ENCODE results near the gene KLK13.

The KLK13 gene

DNA sequence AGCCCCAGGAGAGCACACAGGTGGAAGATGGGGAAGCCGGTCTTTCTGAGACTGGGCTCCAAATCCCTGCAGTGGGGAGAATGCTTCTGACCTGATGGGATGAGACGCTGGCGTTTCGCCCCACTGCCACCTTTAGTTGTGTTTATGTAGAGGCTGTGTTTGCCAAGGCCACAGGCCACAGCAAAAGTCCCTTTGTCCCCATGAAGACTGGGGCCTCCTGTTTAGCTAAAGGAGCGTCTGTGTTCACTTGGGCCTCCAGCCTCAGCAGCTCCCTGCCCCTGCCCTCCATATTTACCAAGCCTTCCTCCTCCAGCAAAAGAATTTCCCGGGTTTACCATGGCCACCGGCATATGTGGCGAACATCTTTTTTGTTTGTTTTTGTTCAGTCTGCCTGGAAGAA, 28.2 kb upstream of the KLK13 start:
- no peak for DNase-seq (ENCODE audit: low read depth in 2 of 3, low spot score in 1 of 3)

DNA sequence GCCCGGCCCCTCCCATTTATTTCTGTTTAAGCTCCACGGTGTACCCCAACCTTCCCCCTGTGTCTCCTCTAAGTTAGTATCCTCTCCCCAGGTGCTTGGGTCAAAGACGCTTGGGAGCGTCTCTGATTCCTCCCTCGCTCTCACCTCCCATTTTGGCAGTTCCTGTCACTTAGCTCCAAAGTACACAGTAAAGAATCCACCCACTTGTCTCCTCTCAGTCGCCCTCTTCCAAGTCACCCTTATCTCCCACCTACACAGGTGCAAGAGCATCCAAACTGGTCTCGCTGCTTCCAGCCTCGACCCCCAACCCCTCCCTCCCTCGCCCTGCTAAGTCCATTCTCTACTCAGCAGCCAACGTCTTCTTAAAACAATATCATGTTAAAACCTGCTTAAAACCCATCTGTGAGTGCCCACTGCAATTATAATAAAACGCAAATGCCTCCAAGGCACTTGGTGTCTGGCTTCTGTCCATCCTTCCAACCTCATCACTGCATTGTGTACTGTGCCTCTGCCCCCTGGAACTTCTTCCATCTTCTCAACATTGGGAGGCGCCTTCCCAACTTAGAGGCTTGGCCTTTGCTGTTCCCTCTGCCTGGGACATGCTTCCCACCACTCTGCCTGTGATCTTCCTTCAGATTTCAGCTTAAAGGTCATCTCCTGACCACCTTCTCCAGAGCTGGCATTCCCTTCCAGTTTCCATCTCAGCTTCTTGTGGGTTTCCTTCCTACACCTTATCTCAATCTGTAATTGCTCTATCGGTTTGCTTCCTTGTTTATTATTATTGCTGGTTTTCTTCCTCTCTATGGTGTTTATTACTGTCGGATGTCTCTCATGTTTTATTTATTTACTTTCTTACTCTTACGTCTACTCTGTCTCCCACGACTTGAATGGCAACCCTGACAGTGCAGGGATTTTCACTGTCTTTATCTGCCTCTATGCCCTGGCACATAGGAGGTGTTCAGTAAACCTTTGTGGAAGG, 27.3 kb upstream of the KLK13 start:
- no peak for DNase-seq (ENCODE audit: low read depth in 2 of 3, low spot score in 1 of 3)

DNA sequence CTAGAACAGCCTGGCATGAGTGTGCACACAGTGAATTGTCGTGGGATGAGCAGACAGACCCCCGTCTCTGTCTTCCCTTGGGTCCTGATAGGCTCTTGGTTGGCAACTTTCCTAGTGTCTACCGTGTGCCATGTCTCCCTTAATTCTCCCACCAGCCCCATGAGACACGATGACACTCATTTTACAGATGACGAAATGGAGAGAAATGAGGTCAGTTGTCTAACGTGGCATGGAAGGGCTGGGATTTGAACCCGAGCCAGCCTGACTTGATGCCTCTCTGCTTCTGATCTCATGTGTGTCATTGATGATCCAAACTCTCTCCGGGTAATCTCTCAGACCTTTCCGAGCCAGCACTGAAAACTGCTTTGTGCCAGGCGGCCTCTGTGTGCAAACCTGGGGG, 26.2 kb upstream of the KLK13 start:
- DNase-seq (ENCODE audit: low read depth in 2 of 3, low spot score in 1 of 3), result no peak

DNA sequence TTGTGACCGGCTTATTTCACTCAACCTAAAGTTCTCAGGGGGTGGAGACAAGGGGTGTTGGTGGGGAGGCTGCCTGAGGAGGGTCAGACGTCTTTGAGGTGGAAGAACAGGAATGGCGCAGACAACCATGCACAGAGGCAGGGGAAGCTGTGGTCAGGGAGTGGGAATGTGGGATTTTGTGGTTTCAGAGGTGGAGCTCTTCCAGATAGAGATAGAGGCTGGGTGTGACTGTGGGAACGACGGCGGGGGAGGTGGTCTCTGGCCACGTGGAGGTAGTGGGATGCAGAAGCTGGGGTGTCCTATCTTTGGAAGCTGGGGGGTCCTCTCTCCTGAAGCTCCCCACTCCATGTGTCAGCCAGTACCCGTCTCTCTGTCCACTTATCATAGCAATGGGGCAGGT, 25.6 kb upstream of the KLK13 start:
- no peak for DNase-seq (ENCODE audit: low read depth in 2 of 3, low spot score in 1 of 3)

DNA sequence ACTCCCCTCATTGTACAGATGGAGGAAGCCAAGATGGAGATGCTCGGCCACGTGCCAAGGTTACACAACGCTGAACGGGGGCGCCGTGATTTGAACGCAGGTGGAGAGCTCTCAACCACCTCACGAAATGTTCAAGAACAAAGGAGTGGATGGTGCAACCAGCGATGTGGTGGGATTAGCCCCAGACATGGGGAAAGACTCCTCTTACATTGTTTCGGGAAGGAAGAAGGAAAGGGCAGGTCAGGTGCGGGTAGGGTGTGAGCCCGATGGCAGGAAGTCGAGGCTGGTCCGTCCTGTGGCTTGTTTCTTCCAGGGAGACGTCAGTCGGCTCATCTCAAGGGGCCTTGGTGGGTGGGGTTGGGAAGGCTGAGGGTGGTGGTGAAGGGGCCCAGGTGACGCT, 24.9 kb upstream of the KLK13 start:
- no peak for DNase-seq (ENCODE audit: low read depth in 2 of 3, low spot score in 1 of 3)

DNA sequence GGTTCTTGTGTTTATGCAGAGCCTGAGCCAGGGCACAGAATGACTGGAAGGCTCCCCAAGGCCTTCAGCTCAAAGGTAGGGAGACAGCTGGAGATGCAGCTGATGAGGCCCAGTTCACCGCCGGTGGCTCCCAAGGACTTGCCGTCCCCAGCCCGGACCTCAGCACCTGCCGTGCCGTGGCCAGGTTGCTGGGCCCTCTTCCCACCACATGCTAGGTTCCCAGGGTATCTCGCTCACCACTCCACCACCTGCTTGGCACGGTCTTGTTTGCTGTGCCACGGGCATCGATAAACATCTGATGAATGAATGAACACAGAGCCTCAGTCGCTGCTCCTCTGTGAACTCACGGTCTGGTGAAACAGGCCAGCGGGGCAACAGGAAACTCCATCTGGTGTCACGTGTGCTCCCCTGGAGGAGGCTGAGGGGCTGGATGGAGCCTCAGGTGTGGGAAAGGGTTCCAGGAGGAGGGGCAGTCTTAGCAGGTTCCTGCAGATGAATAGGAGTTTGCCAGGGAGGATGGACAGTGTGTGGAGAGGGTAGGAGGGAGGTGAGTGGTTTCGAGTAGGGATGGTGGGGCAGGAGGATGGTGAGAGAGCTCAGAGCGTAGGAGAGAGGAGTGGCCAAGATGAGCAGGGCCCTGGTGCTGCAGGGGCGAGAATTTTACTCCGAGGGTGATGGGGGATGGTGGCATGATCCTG, 21.4 kb upstream of the KLK13 start:
- no peak for DNase-seq (ENCODE audit: low read depth in 2 of 3, low spot score in 1 of 3)

DNA sequence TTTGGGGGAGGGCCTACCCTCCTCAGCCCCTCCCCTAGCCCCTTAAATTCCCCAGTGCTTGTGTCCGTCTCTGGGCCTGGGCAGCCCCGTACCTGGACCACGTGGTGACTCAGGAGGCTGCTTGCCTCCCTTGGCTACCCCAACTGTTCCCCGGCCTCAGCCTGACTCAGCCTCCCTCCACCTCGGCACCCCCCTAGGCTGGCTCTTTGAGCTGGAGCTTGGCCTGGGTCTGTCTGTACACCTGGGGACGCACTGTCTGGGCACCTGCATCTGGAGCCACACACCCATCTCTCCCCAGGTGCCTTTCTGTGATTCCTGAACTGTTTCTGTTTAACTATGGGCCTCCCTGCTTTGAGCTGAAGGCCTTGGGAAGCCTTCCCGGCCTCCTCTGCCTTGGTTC, 19.6 kb upstream of the KLK13 start:
- DNase-seq (ENCODE audit: low read depth in 2 of 3, low spot score in 1 of 3), result no peak

DNA sequence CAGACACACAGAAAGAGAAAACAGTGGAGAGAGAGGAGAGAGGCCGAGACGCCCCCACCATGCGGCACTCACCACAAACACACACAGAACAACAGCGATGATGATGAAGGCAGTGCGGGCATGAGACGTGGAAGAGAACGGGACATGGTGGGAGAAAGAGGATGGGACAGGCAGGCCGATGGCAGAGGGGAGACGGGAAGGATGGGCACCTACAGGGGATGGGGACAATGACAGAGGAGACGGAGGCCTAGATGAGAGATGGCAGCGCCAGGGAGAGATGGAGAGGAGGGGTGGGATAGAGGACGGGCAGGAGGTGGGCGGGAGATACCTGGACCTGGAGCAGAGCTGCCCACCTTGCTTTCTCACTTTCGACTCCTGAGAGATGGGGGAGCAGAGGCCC, 18.9 kb upstream of the KLK13 start:
- DNase-seq (ENCODE audit: low read depth in 2 of 3, low spot score in 1 of 3), result no peak

DNA sequence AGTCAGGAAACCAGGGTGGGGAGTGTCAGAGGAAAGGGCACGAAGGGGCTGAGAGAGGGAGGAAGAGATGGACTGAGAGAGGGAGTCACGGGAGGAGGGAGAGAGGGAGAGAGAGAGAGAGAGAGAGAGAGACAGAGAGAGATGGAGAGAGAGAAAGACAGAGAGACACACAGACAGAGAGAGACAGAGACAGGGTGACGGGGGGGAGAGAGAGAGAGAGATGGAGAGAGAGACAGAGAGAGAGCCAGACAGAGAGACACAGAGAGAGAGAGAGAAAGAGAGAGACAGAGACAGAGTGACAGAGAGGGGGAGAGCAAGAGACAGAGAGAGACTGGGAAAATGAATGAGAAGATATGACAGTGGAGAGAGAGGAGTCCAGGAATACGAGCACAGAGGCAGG, 18.3 kb upstream of the KLK13 start:
- DNase-seq (ENCODE audit: low read depth in 2 of 3, low spot score in 1 of 3), result no peak

DNA sequence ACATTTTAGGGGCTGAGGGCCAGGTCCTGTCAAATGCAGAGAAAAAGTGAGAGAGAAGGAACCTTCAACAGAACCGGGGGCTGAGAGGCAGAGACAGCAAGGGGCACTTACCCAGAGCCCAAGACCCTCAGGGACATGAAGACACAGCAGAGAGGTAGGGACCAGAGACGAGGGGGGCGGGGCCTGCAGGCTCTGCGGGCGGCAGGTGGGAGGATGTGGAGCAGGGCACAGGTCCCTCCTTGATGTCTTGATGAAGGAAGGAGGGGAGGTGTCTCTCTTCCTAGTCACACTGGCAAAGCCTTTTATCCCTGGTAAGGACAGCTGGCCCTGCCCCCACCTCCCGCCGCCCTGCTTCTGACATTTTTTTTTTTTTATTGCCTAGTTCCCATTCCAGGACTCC, 17.7 kb upstream of the KLK13 start, which contains the start of gene KLK14:
KLK14 (minus strand) TSS at position 277 of the 400 bp plus-strand sequence; CDS start at position 4, 273 bp downstream.
- DNase-seq (ENCODE audit: low read depth in 2 of 3, low spot score in 1 of 3), result no peak

DNA sequence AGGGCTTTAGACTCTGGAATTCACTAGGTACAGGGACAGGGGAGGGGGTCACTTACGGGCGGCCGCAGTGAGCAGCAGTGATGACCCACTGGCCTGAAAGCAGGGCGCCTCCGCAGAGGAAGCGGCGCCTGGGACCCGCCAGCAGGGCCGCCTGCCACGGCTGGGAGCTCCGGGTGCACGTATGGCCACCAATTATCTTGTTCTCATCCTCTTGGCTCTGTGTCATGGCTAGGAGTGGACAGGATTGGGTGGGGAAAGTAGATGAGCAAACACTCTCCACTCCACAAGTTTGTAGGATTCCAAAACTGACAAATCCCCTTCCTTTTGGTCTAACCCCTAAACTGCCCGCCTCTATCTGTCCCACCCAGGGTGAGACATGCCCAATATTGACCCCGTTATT, 16.6 kb upstream of the KLK13 start:
- DNase-seq (ENCODE audit: low read depth in 2 of 3, low spot score in 1 of 3), result no peak

DNA sequence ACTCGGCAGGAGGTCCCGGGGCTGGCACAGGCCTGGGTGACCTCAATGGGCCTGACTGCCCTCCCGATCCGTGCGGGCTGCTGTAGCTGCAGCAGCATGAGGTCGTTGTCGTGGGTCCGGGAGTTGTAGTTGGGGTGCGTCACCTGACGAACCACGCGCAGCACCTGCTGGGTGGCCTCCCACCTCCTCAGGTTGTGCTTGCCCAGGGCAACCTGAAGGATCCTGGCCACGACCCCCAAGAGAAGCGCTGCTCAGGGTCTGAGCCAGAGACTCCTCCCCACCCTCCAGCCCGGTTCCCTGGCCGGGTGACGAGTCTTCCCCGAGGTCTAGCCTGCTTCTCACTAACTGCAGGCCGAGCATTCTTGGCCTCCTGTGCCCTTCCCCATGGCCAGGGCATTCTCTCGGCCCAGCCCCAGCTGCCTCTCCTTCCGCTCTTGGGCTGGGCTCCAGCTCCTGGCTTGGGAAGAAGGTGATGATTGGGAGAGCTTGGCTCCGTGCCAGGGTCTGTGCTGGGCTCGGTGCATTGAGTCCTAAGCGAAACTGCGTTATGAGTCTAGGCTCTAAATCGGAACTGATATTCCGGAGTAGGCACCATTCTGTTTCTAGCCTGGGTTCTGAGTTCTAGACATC, 14.7 kb upstream of the KLK13 start:
- DNase-seq (ENCODE audit: low read depth in 2 of 3, low spot score in 1 of 3), result no peak

DNA sequence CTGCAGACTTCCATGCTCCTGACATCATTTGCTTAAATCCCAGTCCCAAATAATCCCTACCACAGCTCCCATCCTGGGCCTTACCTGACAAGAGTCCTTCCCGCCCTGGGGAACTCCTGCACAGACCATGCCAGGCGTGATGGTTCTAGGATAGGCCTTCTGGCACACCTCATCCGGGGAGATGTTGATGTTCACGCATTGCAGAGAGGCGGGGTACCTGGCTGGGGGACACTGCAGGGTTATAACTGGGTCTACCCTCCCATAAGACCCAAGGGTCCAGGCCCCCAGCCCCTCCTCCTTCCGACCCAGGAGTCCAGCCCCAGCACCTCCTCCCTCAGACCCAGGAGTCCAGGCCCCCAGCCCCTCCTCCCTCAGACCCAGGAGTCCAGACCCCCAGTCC, 13.8 kb upstream of the KLK13 start:
- DNase-seq (ENCODE audit: low read depth in 2 of 3, low spot score in 1 of 3), result no peak

DNA sequence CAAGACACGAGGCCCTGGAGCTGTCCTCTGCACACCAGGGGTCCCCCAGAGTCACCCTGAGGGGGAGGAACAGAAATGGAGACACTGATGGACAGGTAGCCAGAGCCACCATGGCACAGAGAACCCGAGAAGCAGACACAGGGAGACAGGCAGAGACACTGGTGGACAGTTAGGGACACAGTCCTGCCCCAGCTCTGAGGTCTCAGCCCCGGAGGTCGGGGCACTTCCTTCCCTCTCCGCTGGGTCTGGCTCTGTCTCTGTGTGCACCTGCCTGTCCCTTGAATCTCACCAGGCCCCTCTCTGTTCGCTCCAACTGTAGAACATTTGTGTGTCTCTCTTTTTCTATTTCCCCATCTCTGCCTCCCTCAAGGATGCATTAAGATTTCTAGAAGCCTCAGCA, 13.2 kb upstream of the KLK13 start:
- DNase-seq (ENCODE audit: low read depth in 2 of 3, low spot score in 1 of 3), result no peak

DNA sequence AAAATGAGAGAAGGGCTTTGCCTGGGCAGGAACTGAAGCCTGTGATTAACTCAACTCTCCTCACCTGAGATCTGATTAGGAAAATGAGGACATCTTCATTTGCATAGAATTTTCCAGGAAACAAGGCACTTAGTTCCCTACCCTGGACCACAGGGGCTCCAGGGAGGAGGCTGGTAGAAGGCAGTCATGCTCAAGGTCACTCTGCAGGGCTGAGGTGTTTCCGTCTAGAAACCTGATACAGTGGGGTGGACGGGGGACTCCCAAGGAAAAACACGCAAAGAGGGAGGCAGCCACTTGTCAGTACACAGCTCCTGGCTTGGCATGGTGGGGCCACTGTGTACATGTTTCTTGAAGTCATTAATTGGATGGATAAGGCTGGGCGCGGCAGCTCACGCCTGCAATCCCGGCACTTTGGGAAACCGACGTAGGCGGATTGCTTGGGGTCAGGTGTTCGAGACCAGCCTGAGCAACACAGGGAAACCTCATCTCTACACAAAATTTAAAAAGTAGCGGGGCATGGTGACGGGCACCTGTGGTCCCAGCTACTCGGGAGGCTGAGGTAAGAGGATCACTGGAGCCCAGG, 11.8 kb upstream of the KLK13 start:
- no peak for DNase-seq (ENCODE audit: low read depth in 2 of 3, low spot score in 1 of 3)

DNA sequence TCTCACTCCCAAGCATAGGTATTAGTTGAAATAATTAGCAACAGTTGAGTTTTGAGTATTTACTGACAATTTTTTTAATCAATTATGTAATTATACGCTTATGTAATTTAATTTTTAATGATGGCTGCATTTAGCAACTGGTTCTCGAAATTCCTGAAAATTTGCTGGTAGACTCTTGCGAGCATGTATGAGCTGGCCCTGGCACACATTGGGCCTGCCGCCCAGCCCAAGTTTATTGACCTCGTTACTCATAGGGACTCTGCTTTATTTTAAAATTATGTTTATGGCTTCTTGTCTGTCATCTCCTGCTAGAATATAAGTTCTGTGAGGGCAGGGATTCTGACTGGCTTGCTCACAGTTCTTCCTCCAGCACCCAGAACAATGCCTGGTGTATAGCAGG, 11.1 kb upstream of the KLK13 start:
- no peak for DNase-seq (ENCODE audit: low read depth in 2 of 3, low spot score in 1 of 3)

DNA sequence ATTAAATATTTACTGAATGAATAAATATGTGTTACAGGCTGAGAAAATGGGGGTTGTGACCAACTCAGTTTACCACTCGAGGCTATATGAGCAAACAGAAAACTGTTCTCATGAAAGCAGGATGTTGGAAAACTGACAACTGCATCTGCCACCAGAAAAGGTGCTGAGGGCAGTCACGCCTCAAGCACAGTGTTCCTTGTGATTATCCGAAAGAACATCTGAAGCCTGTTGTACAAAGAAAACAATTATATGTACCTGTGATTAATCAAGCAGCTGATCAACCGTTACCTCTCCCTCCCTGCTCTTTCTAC, 6.2 kb upstream of the KLK13 start:
- no peak for DNase-seq (ENCODE audit: low read depth in 2 of 3, low spot score in 1 of 3)

DNA sequence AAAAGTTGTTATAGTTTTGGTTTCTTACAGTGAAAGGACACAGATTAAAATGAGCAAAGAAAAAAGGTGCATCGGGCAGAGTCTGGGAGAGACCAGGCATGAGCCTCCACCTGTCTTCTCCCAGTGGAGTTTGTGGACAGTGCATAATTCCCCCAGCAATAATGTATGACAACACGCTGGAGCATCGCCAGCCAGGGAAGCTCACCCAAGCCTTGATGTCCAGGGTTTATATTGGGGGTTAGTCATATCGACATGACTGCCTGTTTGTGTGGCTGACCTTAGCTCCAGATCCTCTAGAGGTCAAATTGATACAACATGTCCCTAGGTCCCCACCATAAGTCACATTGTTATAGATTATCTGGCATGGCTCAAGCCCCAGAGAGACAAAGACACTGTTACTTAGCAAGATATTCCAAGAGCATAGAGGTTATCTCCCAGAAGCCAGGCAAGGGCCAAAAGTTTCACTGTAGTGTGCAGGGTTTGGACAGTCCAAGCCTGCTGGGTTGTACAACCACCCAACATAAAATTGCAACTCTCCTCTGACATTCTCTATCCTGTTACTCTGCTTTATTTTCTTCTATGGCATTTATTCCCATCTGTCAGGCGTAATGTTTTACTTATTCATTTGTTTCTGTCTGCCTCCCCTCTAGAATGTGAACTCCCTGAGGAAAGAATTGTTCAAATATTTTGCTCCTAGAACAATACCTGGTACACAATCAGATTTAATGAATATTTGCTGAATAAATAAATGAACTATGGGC, 5.6 kb upstream of the KLK13 start:
- DNase-seq (ENCODE audit: low read depth in 2 of 3, low spot score in 1 of 3), result no peak

DNA sequence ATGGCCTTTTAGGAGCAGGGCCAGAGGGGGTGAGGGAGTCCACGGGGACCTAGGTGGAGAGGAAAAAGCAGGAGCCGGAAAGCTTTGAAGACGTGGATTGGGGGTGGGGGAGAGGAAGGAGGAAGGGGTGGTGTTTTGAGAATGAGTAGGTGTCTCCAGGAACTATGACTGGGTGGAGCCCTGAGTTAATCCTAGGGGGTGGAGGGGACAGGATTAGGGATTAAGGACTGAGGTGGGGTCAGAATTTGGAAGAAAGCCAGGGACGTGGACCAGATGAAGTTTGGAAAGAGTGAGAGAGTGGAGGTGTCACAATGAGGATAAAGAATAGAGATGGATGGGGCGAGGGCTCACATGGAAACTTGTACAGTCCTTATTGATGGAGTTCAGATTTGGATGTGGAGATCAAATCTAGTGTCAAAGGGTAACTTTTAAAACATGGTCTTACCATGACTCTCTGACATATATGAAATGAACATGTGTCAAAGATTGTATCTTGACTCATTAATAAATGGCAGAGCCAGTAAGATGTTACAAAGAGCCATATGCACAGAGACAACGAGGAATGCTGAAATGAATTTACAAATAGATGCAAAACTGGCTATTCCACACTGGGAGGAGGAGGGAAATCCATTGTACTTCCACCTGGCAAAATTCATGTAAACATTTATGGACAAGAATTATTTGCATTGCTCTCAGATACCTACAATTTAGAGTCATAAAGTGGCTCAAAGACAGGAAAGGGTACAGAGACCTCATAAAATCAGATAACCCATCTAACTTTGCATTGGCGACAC, 1.7 kb upstream of the KLK13 start:
- no peak for DNase-seq (ENCODE audit: low read depth in 2 of 3, low spot score in 1 of 3)

DNA sequence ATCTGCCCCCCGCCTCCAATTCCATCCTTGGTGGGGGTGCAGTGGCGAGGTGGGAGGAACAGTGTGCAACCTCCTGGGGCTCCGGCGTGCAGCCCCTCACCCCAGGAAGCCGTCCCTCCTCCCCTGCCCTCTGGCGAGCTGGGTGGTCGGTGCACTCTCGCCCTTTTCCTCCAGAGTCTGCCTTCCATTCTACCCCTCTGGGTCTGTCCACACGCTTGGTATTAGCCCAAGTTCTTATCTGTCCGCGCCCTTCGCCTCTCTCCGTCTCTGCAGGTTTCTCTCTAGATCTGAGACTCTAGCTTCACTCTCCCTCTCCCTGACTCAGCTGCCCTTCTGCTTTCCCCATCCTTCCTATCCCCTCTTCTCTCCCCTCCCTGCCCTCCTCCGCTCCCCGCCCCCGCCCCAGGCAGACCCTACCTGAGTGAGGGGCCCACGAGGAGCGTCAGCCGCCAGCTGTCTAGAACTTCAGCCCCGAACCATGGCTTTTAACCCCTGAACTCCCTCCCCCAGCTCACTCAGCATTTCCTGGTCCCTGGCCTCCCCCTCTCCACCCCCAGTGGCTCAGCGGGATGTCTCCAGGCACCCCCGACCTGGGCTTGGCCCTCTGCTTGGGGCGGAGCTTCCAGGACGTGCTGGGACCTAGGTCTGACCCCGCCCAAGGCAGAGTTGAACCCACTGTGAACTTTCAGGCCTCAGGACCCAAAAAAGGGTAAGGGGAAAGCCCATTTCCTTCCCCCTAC, 499 bp upstream of the KLK13 start:
- no peak for DNase-seq (ENCODE audit: low read depth in 2 of 3, low spot score in 1 of 3)
